SHP77 (cell line): ENCODE data around the gene CFAP43.

Experiments used
- DNase-seq, 2 experiments: peaks; one replicate each; lab custom pipeline; 2025; lab: John Stamatoyannopoulos, UW

The CFAP43 gene

GRCh38 chr10:104231784-104232612 lies at the start of gene CFAP43:
TSS of gene CFAP43 (minus strand) at chr10:104232364. CDS start at chr10:104232246, 118 bp downstream.
- DNase-seq, result peak; percentile 93 to 94

GRCh38 chr10:104281694-104282093 lies 49.5 kb upstream of the CFAP43 start:
- DNase-seq, result no peak

GRCh38 chr10:104279550-104280259 lies 47.5 kb upstream of the CFAP43 start:
- DNase-seq, result no peak

GRCh38 chr10:104277785-104278184 lies 45.6 kb upstream of the CFAP43 start:
- DNase-seq, result no peak

DNA sequence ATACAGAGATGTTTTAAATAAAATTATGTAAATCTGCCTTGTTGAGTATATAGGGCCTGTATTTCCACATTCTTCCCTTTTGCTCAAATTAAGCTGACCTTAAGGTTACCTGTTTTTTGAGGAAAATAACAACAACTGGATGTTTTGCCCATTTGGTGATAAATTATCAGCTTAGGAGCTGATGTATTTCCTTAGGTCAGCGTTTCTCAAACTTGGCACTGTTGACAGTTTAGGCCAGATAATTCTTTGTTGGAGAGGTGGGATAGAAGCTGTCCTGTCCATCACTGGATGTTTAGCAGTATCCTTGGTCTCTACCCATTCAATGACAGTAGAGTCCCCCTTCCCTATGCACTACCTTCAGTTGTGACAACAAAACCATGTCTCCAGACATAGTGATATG lies 44.0 kb upstream of the CFAP43 start:
- DNase-seq, result no peak

DNA sequence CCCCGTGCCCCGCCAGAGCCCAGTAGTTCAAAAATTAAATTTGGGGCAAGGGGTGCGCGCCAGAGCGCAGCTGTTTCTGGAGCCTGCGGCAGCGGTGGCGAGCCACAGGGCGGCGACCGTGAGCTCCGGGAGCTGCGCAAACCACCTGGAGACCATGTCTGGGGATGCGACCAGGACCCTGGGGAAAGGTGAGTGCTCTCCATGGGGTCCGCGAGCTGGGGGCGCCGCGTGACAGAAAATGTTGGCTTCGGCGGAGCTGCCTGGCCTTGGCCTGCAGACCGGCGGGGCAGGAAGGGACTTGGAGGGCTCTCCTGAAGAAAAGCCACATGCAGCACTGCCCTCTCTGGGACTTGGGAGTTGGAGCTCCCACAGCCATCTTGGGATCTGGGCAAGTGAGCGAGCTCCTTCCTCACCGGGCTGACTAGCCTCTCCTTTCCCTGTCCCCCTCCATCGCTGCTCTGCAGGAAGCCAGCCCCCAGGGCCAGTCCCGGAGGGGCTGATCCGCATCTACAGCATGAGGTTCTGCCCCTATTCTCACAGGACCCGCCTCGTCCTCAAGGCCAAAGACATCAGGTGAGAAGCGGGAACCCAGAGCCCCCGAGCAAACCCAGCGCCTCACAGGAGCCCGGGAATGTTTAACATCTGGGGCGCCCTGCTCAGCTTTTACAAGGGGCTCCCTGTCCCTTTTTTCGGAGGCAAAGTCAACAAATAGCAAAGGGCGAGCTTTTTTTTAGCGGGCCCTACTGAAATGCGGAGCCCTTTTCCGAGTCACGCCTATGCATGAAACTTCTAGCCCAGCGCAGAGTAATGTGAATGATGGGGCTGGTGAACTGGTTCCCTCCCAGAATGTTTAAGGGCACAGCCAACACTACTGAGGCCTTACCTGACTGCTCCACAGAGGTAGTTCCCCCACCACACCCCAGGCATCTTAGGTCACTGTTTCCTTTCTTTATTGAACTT lies 42.9 kb upstream of the CFAP43 start:
- no peak for DNase-seq

GRCh38 chr10:104273899-104274575 lies 41.9 kb upstream of the CFAP43 start:
- no peak for DNase-seq

DNA sequence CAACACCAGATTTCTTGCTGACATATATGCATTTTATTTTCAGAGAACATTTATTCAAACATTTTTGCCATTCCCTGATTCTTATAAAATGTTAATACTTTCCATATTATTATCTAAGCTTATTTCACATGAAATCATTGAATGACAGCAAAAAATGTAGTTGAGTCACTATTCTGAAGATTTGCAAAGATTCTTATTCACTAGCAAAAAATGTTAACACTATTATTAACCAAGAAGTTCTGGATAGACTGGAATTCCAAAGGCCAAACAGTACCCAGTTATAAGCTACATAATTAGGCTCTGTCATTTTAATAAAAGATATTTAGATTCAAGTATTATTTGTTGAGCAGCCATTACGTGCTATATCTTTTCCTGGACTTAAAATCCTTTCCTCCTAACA lies 41.1 kb upstream of the CFAP43 start:
- DNase-seq, result no peak

DNA sequence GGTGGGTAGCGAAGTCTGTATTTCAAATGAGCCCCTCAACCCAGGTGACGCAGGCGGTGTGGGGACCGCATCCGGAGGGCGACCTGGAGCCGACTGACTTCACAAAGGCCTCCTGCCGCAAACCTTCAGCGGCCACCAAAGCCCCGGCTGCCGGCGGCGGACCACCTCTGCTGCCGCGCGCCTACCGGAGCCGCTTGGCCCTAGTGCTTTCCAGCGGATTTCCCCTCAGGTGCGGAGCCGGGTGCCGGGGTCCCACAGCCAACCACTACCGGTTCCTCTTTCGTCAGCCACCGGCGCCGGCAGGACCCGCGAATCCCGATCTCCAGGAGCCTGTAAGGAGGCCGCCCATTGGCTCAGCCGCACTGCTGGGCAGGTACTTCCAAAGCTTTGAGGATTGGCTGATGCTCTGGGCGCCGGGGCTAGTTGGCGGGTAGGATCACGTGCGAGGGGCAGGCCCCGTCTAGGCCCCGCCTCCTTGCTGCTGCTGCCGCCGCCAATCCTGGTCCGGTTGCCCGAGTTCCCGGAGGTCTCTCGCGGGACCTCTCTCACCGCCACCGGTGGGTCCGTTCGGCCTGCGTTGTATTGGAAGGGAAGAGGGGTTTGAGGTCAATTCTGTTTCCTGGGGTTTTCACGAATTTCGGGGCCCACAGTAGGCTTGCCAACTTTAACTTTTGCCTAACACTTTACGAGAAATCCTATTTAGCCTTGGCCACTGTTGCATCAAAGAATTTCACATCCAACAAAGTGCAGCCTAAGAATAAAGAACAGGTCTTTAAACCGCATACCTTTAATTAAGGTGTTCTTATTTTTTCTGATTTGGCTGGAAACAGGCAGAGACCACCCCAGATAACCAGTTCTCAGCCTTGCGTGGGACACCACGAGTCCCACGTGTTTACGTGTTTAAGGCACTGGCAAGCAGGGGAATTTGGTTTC lies 36.8 kb upstream of the CFAP43 start, which contains the start of gene GSTO2:
GSTO2 (plus strand) TSS at position 472 of the 933 bp plus-strand sequence. CDS start 5,732 bp downstream, outside the sequence.
- peak; percentile 97 to 99 for DNase-seq

- no peak for DNase-seq
These were observed 36.2 kb upstream of the CFAP43 start for GRCh38 chr10:104268405-104268712.

DNA sequence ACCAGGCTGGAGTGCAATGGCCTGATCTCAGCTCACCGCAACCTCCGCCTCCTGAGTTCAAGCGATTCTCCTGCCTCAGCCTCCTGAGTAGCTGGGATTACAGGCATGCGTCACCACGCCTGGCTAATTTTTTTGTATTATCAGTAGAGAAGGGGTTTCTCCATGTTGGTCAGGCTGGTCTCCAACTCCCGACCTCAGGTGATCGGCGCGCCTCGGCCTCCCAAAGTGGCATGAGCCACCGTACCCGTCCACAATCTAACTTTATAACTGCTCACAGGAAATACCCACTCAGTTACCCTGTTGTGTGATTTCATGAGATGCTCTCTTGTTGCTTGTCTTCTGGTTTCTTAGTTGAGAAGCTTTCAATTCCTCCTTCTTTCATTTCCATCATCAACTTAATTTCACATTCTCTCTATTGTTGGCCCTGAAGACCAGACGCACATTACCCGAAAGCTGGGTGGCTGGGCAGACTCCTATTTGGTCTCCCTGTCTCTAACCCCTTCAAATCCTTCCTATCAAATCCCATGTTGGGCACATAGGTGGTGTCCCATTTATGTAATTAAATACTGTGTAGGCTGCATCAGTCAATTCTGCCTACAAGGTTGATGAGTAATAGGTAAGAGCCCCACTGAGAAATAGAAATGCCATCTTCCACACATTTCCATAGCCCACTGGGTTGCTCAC lies 35.7 kb upstream of the CFAP43 start:
- no peak for DNase-seq

DNA sequence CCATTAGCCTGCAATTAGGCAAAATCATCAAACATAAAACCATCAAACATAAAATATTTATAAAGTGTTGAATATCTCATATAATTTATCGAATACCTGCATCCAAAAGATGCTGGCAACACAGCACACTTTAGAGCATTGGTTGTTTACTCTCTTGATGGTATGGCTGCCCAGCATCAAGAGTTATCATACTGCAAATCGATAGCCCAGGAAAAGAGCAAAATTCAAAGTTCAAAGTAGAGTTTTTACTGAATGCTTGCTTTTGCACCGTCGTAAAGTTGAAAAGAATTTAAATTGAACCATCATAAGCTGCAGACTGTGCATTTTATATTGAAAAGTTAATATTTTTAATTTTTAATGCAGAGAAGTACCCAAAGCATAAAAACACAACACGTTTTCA lies 32.6 kb upstream of the CFAP43 start:
- no peak for DNase-seq

DNA sequence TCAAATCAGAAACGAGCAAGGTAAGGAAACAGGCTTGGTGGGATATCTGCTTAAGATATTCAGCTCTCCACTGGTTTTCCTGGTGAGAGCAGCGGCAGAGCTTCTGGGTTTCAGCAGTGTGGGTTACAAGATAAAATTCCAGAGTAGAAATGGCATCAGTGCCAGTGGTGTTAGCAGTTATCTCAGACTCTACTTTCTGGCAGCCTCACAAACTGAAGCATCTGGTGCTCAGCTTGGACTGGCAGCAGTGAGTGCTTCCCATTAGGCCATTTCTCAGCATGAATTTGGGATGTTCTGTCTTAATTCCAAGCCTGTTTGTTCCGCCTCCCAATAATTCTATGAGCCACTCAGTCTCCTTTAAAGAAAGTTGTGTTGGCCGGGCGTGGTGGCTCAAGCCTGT lies 29.9 kb upstream of the CFAP43 start:
- DNase-seq, result no peak

DNA sequence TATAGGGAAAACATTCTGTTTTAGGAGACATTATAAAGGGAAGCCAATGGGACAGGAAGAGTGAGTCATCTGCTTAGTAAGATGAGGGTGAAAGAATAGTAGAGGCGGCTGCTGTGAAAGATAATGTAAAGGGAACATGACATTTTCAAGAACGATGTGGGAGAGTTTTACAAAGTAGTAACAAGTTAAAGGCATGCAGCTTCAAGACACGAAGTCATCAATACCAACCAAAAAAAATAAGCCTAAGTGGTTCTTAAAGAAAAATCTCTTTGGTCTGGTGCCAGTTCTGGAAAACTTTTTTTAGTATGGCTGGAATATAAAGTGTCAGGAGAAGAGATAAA lies 28.6 kb upstream of the CFAP43 start:
- no peak for DNase-seq

DNA sequence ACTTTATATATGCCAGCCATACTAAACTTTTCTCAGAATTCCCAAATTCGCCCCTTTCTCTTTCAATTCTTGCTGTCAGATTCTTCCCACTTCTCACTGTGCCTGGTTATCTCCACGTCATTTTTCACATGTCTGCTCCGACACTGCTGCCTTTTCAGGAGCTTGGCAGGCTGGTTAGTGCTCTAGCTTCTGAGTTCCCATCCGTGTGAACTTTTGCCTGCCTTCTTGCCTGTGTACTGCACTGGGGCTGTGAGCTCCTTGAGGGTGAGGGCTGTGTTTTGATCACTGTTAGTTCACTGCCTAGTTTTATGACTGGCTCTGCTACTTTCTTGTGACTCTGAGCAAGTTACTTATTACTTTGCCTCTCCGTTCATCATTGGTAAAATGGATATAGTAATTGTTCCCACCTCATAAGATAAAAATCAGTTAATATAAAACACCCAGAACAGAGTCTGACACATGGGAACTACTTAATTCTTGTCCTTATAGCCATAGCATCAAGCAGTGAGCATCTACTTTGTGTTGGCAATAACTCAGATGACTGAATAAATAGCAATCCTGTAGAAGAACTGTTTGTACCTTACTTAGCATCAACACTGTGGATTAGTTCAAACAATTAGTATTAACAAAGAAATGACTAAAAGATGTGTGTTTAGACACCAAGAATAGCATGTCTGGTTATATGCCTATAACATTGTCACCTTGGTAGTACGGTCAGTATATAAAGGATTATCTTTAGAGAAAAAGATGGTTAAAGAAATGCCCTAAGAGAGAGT lies 28.0 kb upstream of the CFAP43 start:
- DNase-seq, result no peak

- no peak for DNase-seq
These were observed 27.3 kb upstream of the CFAP43 start for GRCh38 chr10:104259456-104259855.

GRCh38 chr10:104258209-104258608 lies 26.0 kb upstream of the CFAP43 start:
- DNase-seq, result no peak

GRCh38 chr10:104257235-104257634 lies 25.1 kb upstream of the CFAP43 start:
- no peak for DNase-seq

- no peak for DNase-seq
These were observed 24.3 kb upstream of the CFAP43 start for GRCh38 chr10:104256335-104256961.
